Transverse colon (tissue), 4 donors: ENCODE data around the gene TNFRSF14. TPM values are rescaled to one million over a fixed set of nuclear protein-coding genes. Genes with fewer than 3 reads are reported as not detected.

Experiments
- DNase-seq: peaks from one replicate; pipeline ENCODE4 v3.0.0-alpha.2; 2019
- H3K27ac ChIP-seq, 4 donors: fragments of 200-600 bp; sonication (generic); 2 replicates each; pipeline ENCODE4 v1.5.1; 2016 to 2018; ENCODE audit warnings: inconsistent platforms in 4 of 4
- H3K27me3 ChIP-seq: fragments of 200-600 bp; sonication (generic); 2 replicates; pipeline ENCODE4 v1.5.1; 2017; ENCODE audit warnings: inconsistent platforms
- H3K36me3 ChIP-seq, 4 donors: fragments of 200-600 bp; sonication (generic); 2 replicates each; pipeline ENCODE4 v1.5.1; 2017 to 2019; ENCODE audit warnings: inconsistent platforms in 4 of 4
- H3K4me1 ChIP-seq, 4 donors: fragments of 200-600 bp; sonication (generic); 2 replicates each; pipeline ENCODE4 v1.5.1; 2017 to 2020; ENCODE audit warnings: inconsistent platforms in 4 of 4
- H3K4me3 ChIP-seq, 4 donors: fragments of 200-600 bp; sonication (generic); 1 replicate in 1 of 4; 2 replicates in 3 of 4; pipeline versions ENCODE4 v1.5.1 to v1.6.1; 2017 to 2019; ENCODE audit warnings: inconsistent platforms in 4 of 4
- H3K9me3 ChIP-seq, 2 donors: fragments of 200-600 bp; sonication (generic); 2 replicates each; pipeline ENCODE4 v1.5.1; 2017 to 2019; ENCODE audit warnings: inconsistent platforms in 2 of 2
- EP300 ChIP-seq: sonication (generic); formaldehyde crosslinking; IDR thresholded peaks from one replicate; pipeline ENCODE4 v1.6.1; 2017; ENCODE audit warnings: antibody characterized with exemption, low read depth
- POLR2A ChIP-seq: fragments of 450-650 bp; IDR thresholded peaks from one replicate; pipeline ENCODE4 v1.6.1; 2016; ENCODE audit warnings: antibody characterized with exemption, mild to moderate bottlenecking, moderate library complexity
- POLR2AphosphoS5 ChIP-seq, 3 donors: sonication (generic); formaldehyde crosslinking; IDR thresholded peaks; one replicate each; pipeline ENCODE4 v1.6.1; 2016; ENCODE audit warnings: antibody characterized with exemption in 3 of 3
- WGBS, 2 donors: methylation state at CpG; one replicate each; pipeline ENCODE4 v1.1.5; 2018; ENCODE audit warnings: low coverage in 1 of 2; 5-methylcytosine and 5-hydroxymethylcytosine counted together
- in situ Hi-C, 4 donors: fragments of 200-750 bp; cut with MboI; loops; one replicate each; pipeline versions ENCODE4 v1.15.0 to v1.15.1; 2017; ENCODE audit warnings: low sequenced_read_pairs in 3 of 4, low pct_ligation_motif_present in 1 of 4, low pct_unique_long_range_greater_than_20kb in 1 of 4
- intact Hi-C: fragments of 100-400 bp; cut with DNase I; formaldehyde crosslinking; loops from one replicate; pipeline ENCODE4 v1.15.1; 2023; ENCODE audit warnings: low total_unique reads
- total RNA-seq, 4 donors: library from RNA; depleted of rRNA; stranded (reverse); fragments of >200 nt; gene quantifications; one replicate each; pipeline ENCODE4 v1.1.0, GENCODE V29; 2016
- TF ChIP-seq, protein P1 (sequence below), 5 experiments: fragments of 200-600 bp in 3 of 5; fragments of 450-650 bp in 2 of 5; sonication (generic) in 3 of 5; IDR thresholded peaks; 1 replicate in 2 of 5; 2 replicates in 3 of 5; pipeline ENCODE4 v1.5.1; 2016 to 2017; ENCODE audit warnings: antibody characterized with exemption in 5 of 5, inconsistent platforms in 3 of 5, mild to moderate bottlenecking in 2 of 5, moderate library complexity in 1 of 5

The TNFRSF14 gene
- total RNA-seq, 4 donors from 2014 or later, result 178 to 758 (median 278) TPM

- no peak overlapping the region for H3K27ac ChIP-seq
- no peak overlapping the region for H3K4me3 ChIP-seq
- 79% methylated on average over 12 of the region's 12 CpGs; no CpG with 5 or more reads in 1 of the 2 donors for WGBS, 2 donors
- H3K36me3 ChIP-seq, result no peaks in the 10 kb centered on the region
- in situ Hi-C loops, result no loop called here
- no peak for DNase-seq
- intact Hi-C loops, result no loop called here
- TF ChIP-seq POLR2AphosphoS5 (IDR thresholded peaks at IDR 0.05) (no peak), POLR2A (no peak), EP300 (no peak)
- TF ChIP-seq, protein P1, sequence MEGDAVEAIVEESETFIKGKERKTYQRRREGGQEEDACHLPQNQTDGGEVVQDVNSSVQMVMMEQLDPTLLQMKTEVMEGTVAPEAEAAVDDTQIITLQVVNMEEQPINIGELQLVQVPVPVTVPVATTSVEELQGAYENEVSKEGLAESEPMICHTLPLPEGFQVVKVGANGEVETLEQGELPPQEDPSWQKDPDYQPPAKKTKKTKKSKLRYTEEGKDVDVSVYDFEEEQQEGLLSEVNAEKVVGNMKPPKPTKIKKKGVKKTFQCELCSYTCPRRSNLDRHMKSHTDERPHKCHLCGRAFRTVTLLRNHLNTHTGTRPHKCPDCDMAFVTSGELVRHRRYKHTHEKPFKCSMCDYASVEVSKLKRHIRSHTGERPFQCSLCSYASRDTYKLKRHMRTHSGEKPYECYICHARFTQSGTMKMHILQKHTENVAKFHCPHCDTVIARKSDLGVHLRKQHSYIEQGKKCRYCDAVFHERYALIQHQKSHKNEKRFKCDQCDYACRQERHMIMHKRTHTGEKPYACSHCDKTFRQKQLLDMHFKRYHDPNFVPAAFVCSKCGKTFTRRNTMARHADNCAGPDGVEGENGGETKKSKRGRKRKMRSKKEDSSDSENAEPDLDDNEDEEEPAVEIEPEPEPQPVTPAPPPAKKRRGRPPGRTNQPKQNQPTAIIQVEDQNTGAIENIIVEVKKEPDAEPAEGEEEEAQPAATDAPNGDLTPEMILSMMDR (IDR thresholded peaks at IDR 0.05), result no peak
- no peaks in the 10 kb centered on the region for H3K9me3 ChIP-seq
- H3K4me1 ChIP-seq, result peaks cover 5 to 35% (median 19%) of the 10 kb centered on the region in 4 donors
- no peaks in the 10 kb centered on the region for H3K27me3 ChIP-seq
Observed at GRCh38 chr1:2591581-2592261, 35.5 kb downstream of the TNFRSF14 start.

GRCh38 chr1:2592672-2593071, 36.5 kb downstream of the TNFRSF14 start:
- in situ Hi-C loops (no loop called here), intact Hi-C loops (no loop called here)
- TF ChIP-seq EP300 (no peak), POLR2AphosphoS5 (IDR thresholded peaks at IDR 0.05) (peak; percentile 39 to 50 (median 45)), POLR2A (peak; percentile 53)
- TF ChIP-seq, protein P1 (IDR thresholded peaks at IDR 0.05), result no peak
- no peaks in the 10 kb centered on the region for H3K9me3 ChIP-seq
- peak overlapping the region in 3 of 4 donors; percentile 38 to 56 (median 51) for H3K27ac ChIP-seq
- H3K27me3 ChIP-seq, result no peaks in the 10 kb centered on the region
- WGBS, 2 donors, result 57% methylated on average over 4 of the region's 15 CpGs; no CpG with 5 or more reads in 1 of the 2 donors
- no peaks in the 10 kb centered on the region for H3K36me3 ChIP-seq
- peak; percentile 67 for DNase-seq
- peak overlapping the region in 1 of 4 donors; percentile 31 for H3K4me3 ChIP-seq
- H3K4me1 ChIP-seq, result peaks cover 1 to 29% (median 12%) of the 10 kb centered on the region in 4 donors

DNA sequence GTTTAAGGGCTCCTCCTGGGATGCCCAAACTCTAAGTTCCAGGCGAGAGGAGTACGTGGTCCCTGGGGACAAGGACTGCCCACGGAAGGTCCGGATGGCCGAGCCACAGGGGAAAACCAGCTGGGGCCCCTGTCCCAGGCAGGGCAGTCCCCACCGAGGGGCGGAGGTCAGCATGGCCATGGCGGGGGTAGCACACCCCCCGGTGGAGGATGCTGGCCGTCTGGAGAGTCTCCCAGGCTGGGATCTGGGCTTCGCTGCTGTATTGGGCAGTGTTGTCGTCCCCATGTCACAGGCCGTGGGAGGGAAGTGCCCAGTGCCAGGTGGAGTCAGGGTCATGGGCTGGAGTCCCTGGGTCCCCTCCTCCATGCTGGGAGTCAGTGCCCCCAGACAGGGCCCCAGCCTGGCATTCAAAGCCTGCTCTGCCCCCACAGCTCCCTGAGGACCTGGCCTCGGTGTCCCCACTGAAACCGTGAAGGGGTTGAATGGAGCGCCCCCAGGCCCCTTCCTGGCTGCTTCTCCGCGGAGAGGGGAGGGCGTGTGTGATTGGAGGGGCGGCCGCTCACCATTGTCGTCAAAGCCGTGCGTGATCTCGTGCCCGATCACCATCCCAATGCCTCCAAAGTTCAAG, 37.2 kb downstream of the TNFRSF14 start:
- peak overlapping the region in 2 of 4 donors; percentile 38 to 56 for H3K27ac ChIP-seq

More for the DNA sequence above, 37.2 kb downstream of the TNFRSF14 start:
- WGBS, 2 donors, result 70% methylated on average over 18 of the region's 26 CpGs; no CpG with 5 or more reads in 1 of the 2 donors
- intact Hi-C loops, result no loop called here
- no peaks in the 10 kb centered on the region for H3K9me3 ChIP-seq
- H3K27me3 ChIP-seq, result no peaks in the 10 kb centered on the region
- H3K4me1 ChIP-seq, result peaks cover 0 to 22% (median 7%) of the 10 kb centered on the region in 4 donors
- no peaks in the 10 kb centered on the region for H3K36me3 ChIP-seq
- peak; percentile 11 for DNase-seq
- H3K4me3 ChIP-seq, result no peak overlapping the region
- in situ Hi-C loops, result no loop called here
- TF ChIP-seq POLR2AphosphoS5 (IDR thresholded peaks at IDR 0.05) (no peak), POLR2A (no peak), EP300 (no peak)
- TF ChIP-seq, protein P1 (IDR thresholded peaks at IDR 0.05), result no peak
